GM12801 (cell line): ENCODE data around the gene CDK12.

Experiments
- TF ChIP-seq, protein P1 (sequence below): IDR thresholded peaks from one replicate; pipeline ENCODE4 v1.5.1; 2011; ENCODE audit warnings: control low read depth; ENCODE audit not compliant: insufficient read length; ENCODE audit errors: extremely low read depth

The CDK12 gene

DNA sequence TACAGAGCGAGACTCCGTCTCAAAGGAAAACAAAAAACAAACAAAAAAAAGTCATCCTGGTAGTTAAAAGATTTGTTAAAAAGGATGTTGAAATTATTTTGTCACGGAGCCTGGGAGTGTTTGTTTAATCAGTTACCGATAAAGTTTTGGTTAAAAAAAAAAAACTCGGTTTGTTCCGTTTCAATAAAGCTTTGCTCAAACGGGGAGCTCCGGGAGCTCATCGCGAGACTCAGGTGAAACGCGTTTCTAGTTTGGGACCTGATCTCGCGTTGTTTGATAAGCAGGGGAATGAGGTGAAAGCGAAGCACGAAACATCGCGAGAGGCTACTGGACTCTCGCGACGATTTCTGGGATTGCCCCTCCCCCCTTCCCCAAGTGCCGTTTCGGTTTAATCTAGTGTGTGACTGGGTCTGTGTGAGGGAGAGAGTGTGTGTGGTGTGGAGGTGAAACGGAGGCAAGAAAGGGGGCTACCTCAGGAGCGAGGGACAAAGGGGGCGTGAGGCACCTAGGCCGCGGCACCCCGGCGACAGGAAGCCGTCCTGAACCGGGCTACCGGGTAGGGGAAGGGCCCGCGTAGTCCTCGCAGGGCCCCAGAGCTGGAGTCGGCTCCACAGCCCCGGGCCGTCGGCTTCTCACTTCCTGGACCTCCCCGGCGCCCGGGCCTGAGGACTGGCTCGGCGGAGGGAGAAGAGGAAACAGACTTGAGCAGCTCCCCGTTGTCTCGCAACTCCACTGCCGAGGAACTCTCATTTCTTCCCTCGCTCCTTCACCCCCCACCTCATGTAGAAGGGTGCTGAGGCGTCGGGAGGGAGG lies at the start of gene CDK12:
Gene CDK12, plus strand, starts transcription at position 374 of the 813 bp plus-strand sequence. CDS start 586 bp downstream, outside the sequence.
- TF ChIP-seq, protein P1, sequence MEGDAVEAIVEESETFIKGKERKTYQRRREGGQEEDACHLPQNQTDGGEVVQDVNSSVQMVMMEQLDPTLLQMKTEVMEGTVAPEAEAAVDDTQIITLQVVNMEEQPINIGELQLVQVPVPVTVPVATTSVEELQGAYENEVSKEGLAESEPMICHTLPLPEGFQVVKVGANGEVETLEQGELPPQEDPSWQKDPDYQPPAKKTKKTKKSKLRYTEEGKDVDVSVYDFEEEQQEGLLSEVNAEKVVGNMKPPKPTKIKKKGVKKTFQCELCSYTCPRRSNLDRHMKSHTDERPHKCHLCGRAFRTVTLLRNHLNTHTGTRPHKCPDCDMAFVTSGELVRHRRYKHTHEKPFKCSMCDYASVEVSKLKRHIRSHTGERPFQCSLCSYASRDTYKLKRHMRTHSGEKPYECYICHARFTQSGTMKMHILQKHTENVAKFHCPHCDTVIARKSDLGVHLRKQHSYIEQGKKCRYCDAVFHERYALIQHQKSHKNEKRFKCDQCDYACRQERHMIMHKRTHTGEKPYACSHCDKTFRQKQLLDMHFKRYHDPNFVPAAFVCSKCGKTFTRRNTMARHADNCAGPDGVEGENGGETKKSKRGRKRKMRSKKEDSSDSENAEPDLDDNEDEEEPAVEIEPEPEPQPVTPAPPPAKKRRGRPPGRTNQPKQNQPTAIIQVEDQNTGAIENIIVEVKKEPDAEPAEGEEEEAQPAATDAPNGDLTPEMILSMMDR = no peak

DNA sequence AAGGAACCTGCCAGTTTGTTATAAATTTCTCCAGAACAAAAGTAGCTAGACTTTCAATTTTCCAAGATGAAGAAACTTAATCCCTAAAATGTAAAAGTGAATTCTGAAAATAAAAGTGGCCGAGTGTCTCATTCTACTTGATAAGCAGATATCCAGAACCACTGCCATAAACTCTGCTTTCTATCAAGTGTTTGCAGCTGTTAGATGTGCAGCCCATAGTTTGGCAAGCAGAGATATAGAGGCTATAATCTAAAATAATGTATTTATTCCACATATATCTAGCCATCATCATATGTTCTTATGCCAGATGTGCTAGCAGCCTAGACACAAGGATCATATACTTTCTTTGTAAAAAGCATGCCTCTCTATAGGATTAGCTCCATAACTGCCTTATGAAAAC lies 45.1 kb upstream of the CDK12 start:
- TF ChIP-seq, protein P1 = no peak

DNA sequence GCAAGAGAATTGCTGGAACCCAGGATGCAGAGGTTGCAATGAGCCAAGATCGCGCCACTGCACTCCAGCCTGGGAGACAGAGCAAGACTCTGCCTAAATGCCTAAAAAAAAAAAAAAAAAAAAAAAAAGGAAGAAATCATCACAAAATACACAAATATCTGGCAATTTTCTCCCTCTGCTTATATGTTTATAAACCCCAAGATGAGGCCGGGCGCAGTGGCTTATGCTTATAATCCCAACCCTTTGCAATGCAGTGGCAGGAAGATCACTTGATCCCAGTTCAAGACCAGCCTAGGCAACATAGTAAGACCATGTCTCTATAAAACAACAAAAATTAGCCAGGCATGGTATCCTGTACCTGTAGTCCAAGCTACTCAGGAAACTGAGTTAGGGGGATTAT lies 31.7 kb upstream of the CDK12 start:
- TF ChIP-seq, protein P1 = no peak

DNA sequence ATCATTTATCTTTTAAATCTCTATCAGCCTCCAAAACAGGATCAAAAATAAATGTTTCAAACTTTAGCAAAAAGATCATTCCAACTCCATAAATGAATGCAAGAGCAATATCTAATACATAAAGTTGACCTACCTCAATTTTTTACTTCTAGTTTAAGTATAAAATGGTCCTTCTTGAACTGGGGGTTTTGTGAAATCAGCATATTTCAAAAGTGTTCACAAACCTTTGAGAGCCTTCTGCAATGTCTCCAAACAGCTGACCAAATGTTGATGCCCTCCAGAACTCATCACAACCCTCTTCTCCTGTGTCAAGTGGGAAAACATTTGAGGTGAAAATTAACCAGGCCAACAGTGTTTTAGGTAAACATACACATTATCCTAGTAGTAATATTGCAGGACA lies 18.0 kb upstream of the CDK12 start:
- TF ChIP-seq, protein P1 = no peak

DNA sequence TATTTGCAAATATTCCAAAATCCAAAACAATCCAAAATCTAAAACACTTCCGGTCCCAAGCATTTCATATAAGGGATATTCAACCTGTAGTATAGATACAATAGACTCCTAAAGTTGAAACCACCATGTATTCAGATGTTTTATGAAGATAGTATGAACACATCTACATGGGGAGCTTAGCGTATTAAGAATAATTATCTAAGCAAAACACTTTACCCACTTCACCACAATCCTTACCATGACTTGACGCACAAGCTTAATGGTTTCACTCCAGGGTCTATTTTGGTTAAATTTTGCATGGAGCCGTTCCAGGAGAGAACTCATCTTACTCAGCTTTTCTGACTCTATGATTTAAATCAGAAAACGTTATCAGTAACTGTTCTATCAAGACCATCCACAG lies 13.7 kb upstream of the CDK12 start:
- TF ChIP-seq, protein P1 = no peak

DNA sequence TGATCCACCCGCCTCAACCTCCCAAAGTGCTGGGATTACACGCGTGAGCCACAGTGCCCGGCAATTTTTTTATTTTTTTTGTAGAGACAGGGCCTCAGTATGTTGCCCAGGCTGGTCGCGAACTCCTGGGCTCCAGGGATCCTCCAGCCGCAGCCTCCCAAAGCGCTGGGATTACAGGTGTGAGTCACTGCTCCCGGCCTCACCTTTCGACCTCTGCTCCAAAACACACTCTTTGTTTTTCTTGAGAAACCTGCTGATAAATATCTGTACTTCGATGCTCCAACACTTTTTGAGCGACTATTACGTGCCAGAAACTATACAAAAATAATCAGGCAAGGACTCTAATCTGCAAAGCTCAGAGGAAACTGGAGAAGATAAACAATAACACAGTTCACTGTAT lies 11.2 kb upstream of the CDK12 start:
- TF ChIP-seq, protein P1 = no peak

DNA sequence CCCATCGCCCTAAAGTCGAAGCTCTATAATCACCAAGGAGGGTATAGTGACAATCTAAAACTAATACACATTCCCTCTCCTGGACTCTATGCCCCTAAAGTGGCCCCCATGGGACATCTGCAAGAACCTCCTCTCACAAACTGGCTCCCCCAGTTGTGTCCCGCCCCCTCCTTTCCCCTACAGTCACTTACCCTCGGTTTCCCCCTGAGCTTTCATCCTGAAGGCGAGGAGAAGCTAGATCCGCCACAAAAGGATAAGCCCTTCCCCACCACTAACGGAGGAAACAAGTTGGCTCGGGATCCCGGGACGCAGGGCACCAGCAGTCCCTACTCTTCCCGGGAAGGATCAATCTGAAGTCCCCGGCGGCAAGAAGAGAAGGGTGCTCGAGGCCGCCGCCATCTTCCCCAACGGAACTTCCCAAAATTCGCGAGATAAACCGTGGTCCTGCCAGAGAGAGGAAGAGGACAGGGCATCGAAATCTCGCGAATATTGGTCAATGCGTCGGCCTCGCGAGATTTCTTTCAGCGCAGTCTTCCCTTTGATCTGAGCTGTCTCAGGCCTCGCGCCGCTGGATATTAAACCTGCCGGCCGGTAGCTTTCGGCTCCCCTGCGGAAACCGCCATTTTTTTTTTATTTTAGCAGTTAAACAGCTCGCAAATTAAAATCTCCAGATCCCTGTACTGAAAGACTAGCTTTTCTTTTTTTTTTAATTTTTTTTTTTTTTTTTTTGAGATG lies 10.3 kb upstream of the CDK12 start, which contains the start of gene MED1:
Gene MED1, minus strand, starts transcription at position 417 of the 735 bp plus-strand sequence. Its CDS starts 201 bp downstream, at position 216.
- TF ChIP-seq, protein P1 = no peak
